HCT116 (cell line): Measurements from ENCODE around the gene DDB1. TPM values are rescaled to one million over a fixed set of nuclear protein-coding genes. Genes with fewer than 3 reads are reported as not detected.

Experiments
- ATAC-seq: fragments of 200-7000 bp; cut with Tn5 transposase; 2 replicates; pipeline ENCODE4 v1.9.1; 2020; ENCODE audit warnings: mild to moderate bottlenecking, moderate library complexity
- BruUV-seq: library from RNA; stranded (reverse); fragments of 400-500 nt; replicated peaks from 2 replicates; lab custom pipeline; 2021; lab: Mats Ljungman, UMichigan
- CTCF ChIA-PET: fragments of 300-600 bp; sonication (Branson Sonifier 250); formaldehyde crosslinking; loops from one replicate; lab custom pipeline; 2021; ENCODE audit warnings: antibody characterized with exemption; lab: Charles Lee
- POLR2A ChIA-PET: fragments of 300-600, 350-600 bp; sonication (Branson Sonifier 250); formaldehyde crosslinking; loops from one replicate; lab custom pipeline; 2021; ENCODE audit warnings: antibody characterized with exemption; lab: Charles Lee
- RAD21 ChIA-PET, 2 experiments: fragments of 300-600 bp; sonication (Branson Sonifier 250); formaldehyde crosslinking; loops; one replicate each; lab custom pipeline; 2023; ENCODE audit warnings: low total read pairs in 2 of 2; ENCODE audit not compliant: uncharacterized antibody in 2 of 2, unreplicated experiment in 2 of 2, low non-redundant PET in 1 of 2; lab: Charles Lee
- DNase-seq: peaks from one replicate; pipeline ENCODE4 v3.0.0-alpha.2; 2010; ENCODE audit warnings: low read depth, low spot score
- H2AFZ ChIP-seq: fragments of 200-600 bp; shearing (Covaris generic), sonication (generic); 2 replicates; pipeline ENCODE4 v1.6.1; 2017; ENCODE audit warnings: low read depth, mixed run types, mixed read lengths, antibody characterized with exemption, low read length; ENCODE audit not compliant: poor library complexity, severe bottlenecking
- H3K27ac ChIP-seq: 2 replicates; pipeline ENCODE4 v1.5.1; 2012; ENCODE audit warnings: low read depth, low read length
- H3K27me3 ChIP-seq: fragments of 200-600 bp; sonication (generic); 2 replicates; pipeline ENCODE4 v1.6.1; 2016; ENCODE audit warnings: mixed run types, low read length, mixed read lengths; ENCODE audit not compliant: insufficient read depth
- H3K36me3 ChIP-seq, 2 experiments: fragments of 200-500 bp in 1 of 2; fragments of 200-600 bp in 1 of 2; sonication (Bioruptor generic) in 1 of 2; sonication (generic) in 1 of 2; 2 replicates each; pipeline versions ENCODE4 v1.5.1 to v1.6.1; 2014 to 2016; ENCODE audit warnings: low read length in 2 of 2, inconsistent platforms in 1 of 2, mixed read lengths in 1 of 2, mixed run types in 1 of 2; ENCODE audit not compliant: insufficient read depth in 2 of 2, control insufficient read depth in 1 of 2
- H3K4me1 ChIP-seq, 2 experiments: fragments of 200-600 bp in 1 of 2; sonication (generic) in 1 of 2; 2 replicates each; pipeline versions ENCODE4 v1.5.1 to v1.6.1; 2012 to 2017; ENCODE audit warnings: low read length in 2 of 2, inconsistent platforms in 1 of 2, mild to moderate bottlenecking in 1 of 2, mixed read lengths in 1 of 2, mixed run types in 1 of 2, moderate library complexity in 1 of 2; ENCODE audit not compliant: insufficient read depth in 2 of 2, control insufficient read depth in 1 of 2
- H3K4me2 ChIP-seq: fragments of 200-600 bp; sonication (generic); 2 replicates; pipeline ENCODE4 v1.6.1; 2017; ENCODE audit warnings: mixed run types, low read length, mixed read lengths
- H3K4me3 ChIP-seq, 2 experiments: fragments of 200-600 bp in 1 of 2; sonication (generic) in 1 of 2; replicated peaks in 1 of 2; 2 replicates each; pipeline ENCODE4 v1.5.1; 2011 to 2016; ENCODE audit warnings: low read length in 2 of 2, control low read depth in 1 of 2, low read depth in 1 of 2, mild to moderate bottlenecking in 1 of 2, mixed read lengths in 1 of 2, mixed run types in 1 of 2
- H3K79me2 ChIP-seq: fragments of 200-600 bp; sonication (generic); 2 replicates; pipeline ENCODE4 v1.6.1; 2017; ENCODE audit warnings: mild to moderate bottlenecking, mixed run types, low read length, moderate library complexity, mixed read lengths; ENCODE audit not compliant: insufficient read depth
- H3K9ac ChIP-seq: fragments of 200-600 bp; sonication (generic); 2 replicates; pipeline ENCODE4 v1.6.1; 2016; ENCODE audit warnings: low read length, mixed read lengths
- H3K9me2 ChIP-seq: fragments of 200-600 bp; sonication (generic), shearing (Covaris generic); 2 replicates; pipeline ENCODE4 v1.6.1; 2017; ENCODE audit warnings: mixed run types, mild to moderate bottlenecking, moderate library complexity; ENCODE audit not compliant: insufficient read depth
- H3K9me3 ChIP-seq, 2 experiments: fragments of 200-500 bp in 1 of 2; fragments of 200-600 bp in 1 of 2; sonication (Bioruptor generic) in 1 of 2; sonication (generic) in 1 of 2; 2 replicates each; pipeline ENCODE4 v1.6.1; 2014 to 2017; ENCODE audit warnings: low read length in 2 of 2, mixed read lengths in 2 of 2, inconsistent platforms in 1 of 2, low read depth in 1 of 2, mild to moderate bottlenecking in 1 of 2, mixed run types in 1 of 2, moderate library complexity in 1 of 2; ENCODE audit not compliant: control insufficient read depth in 1 of 2, insufficient read depth in 1 of 2
- H4K20me1 ChIP-seq: fragments of 200-600 bp; sonication (generic), shearing (Covaris generic); 2 replicates; pipeline ENCODE4 v1.6.1; 2017; ENCODE audit warnings: mixed run types, mild to moderate bottlenecking, moderate library complexity; ENCODE audit not compliant: insufficient read depth
- CBX3 ChIP-seq: IDR thresholded peaks from 2 replicates; pipeline ENCODE4 v1.6.1; 2012; ENCODE audit warnings: low read depth
- CTCF ChIP-seq, 3 experiments: fragments of 200-600 bp in 1 of 3; sonication (generic) in 1 of 3; IDR thresholded peaks in 2 of 3; conservative IDR thresholded peaks in 1 of 3; 2 replicates each; pipeline ENCODE4 v1.5.1; 2012 to 2017; ENCODE audit warnings: low read depth in 2 of 3, low read length in 2 of 3, antibody characterized with exemption in 1 of 3, borderline replicate concordance in 1 of 3, control low read depth in 1 of 3, mild to moderate bottlenecking in 1 of 3, mixed read lengths in 1 of 3, mixed run types in 1 of 3, moderate library complexity in 1 of 3; ENCODE audit not compliant: insufficient read depth in 1 of 3
- EZH2phosphoT487 ChIP-seq: fragments of 200-600 bp; IDR thresholded peaks from 2 replicates; pipeline ENCODE4 v1.6.1; 2018; ENCODE audit warnings: antibody characterized with exemption, borderline replicate concordance
- JUND ChIP-seq: IDR thresholded peaks from 2 replicates; pipeline ENCODE4 v1.6.1; 2012
- POLR2AphosphoS5 ChIP-seq: IDR thresholded peaks from 2 replicates; pipeline ENCODE4 v1.6.1; 2011; ENCODE audit warnings: mild to moderate bottlenecking, low read depth, low read length, moderate library complexity
- REST ChIP-seq: IDR thresholded peaks from 2 replicates; pipeline ENCODE4 v1.6.1; 2012; ENCODE audit warnings: low read depth
- SP1 ChIP-seq: IDR thresholded peaks from 2 replicates; pipeline ENCODE4 v1.6.1; 2012; ENCODE audit warnings: low read depth
- intact Hi-C: fragments of 100-400 bp; cut with micrococcal nuclease; formaldehyde crosslinking; loops from 2 replicates; pipeline ENCODE4 v1.10.0; 2022
- total RNA-seq: library from RNA; stranded (reverse); gene quantifications from one replicate; pipeline ENCODE4 v1.2.1, GENCODE V29; 2021; ENCODE audit not compliant: unreplicated experiment

Gene DDB1
- total RNA-seq, 1 experiment from 2014 or later, result 269 TPM

GRCh38 chr11:61274084-61274483 is 58.8 kb downstream of the DDB1 start (continued):
- TF ChIP-seq CTCF (IDR thresholded peaks at IDR 0.05 in 2 of 3, conservative IDR thresholded peaks at IDR 0.05 in 1 of 3; ENCODE audit: borderline replicate concordance in 1 of 3, insufficient read depth in 1 of 3, low read depth in 2 of 3, low read length in 2 of 3), result no peak
- TF ChIP-seq REST, result no peak

- DNase-seq (no peak), ATAC-seq (no peak)
- Histone ChIP-seq H3K36me3 (no peaks in the 10 kb centered on the region), H3K27me3 (no peaks in the 10 kb centered on the region), H3K79me2 (no peaks in the 10 kb centered on the region), H3K4me3 (no peak overlapping the region), H2AFZ (no peak overlapping the region), H3K9me3 (no peaks in the 10 kb centered on the region), H3K27ac (no peak overlapping the region), H4K20me1 (no peaks in the 10 kb centered on the region), H3K9ac (no peak overlapping the region), H3K4me1 (no peaks in the 10 kb centered on the region), H3K4me2 (no peak overlapping the region), H3K9me2 (no peaks in the 10 kb centered on the region)
- intact Hi-C loops, result no loop called here
- BruUV-seq, result no TSS peak
- ChIA-PET CTCF (no interaction called here), RAD21 (no interaction called here), POLR2A (no interaction called here)
- no peak for TF ChIP-seq EZH2phosphoT487
- TF ChIP-seq POLR2AphosphoS5, result no peak
- TF ChIP-seq SP1, result no peak
- TF ChIP-seq CTCF (IDR thresholded peaks at IDR 0.05 in 2 of 3, conservative IDR thresholded peaks at IDR 0.05 in 1 of 3; ENCODE audit: borderline replicate concordance in 1 of 3, insufficient read depth in 1 of 3, low read depth in 2 of 3, low read length in 2 of 3), result no peak
- no peak for TF ChIP-seq CBX3
- TF ChIP-seq JUND, result no peak
These were observed 59.5 kb downstream of the DDB1 start for GRCh38 chr11:61273178-61274078.
